ENCODE measurements around the gene S100A12. TPM values are rescaled to one million over a fixed set of nuclear protein-coding genes. Genes with fewer than 3 reads are reported as not detected.

The S100A12 gene
- total RNA-seq, 1 donor = not detected

DNA sequence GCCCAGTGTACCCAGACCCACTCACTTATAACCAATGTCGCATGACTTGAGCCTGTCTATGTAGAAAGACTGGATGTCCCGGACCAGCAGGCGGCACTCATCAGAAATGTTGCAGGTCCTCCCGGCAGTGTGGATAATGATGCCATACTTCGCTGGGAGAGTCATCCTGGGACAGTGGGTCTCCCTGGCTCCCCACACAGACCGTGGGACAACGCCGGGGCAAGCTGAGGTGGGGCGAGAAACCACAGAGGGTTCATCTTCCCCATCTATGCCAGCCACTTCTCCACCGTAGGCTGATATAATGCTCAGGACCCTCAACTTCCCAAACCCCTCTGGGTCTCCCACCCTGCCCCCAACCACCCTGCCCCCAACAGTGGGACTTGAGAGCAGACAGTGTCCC lies 35.1 kb downstream of the S100A12 start:
- no peaks in the 10 kb centered on the region for H3K9me3 ChIP-seq (ENCODE audit: low read depth, low read length)
- no peak overlapping the region for H3K4me3 ChIP-seq (ENCODE audit: insufficient read depth, low read length)
- no peaks in the 10 kb centered on the region for H3K4me1 ChIP-seq (ENCODE audit: insufficient read depth, low read length)
- H3K36me3 ChIP-seq (ENCODE audit: insufficient read depth, low read length) = no peaks in the 10 kb centered on the region
- H3K27me3 ChIP-seq (ENCODE audit: insufficient read depth, low read length) = peaks cover 5% of the 10 kb centered on the region
- H2AFZ ChIP-seq (ENCODE audit: low read length) = no peak overlapping the region
- no peak for DNase-seq (ENCODE audit: insufficient read length, low spot score, missing footprints)
- H3K4me2 ChIP-seq (ENCODE audit: insufficient read depth, low read length) = no peak overlapping the region
- H3K79me2 ChIP-seq (ENCODE audit: insufficient read depth, low read length) = no peaks in the 10 kb centered on the region
- TF ChIP-seq CTCF (IDR thresholded peaks at IDR 0.05; ENCODE audit: extremely low read depth, low read depth, low read length) = no peak
- H4K20me1 ChIP-seq (ENCODE audit: insufficient read depth, low read length) = no peaks in the 10 kb centered on the region
- H3K27ac ChIP-seq (ENCODE audit: low read depth, low read length) = no peak overlapping the region

DNA sequence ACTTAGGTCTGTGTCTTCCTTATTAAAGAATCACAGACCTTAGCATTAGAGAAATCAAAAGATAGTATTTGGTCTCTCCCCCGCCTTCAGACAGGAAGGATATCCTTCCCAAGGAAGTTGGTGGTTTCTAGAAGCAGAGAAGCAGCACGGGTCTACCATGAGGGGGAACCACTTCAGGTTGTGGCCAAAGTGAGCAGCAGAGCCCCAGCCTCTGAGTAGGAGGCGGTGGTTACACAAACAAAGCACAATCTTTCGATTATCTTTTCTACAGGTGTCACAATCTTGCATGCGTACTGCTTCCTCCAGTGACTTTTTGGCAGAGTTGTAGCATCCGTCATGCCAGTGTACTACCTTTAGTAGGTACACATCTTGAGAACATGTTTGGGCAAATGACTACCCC lies 35.6 kb downstream of the S100A12 start:
- no peak overlapping the region for H3K4me3 ChIP-seq (ENCODE audit: insufficient read depth, low read length)
- H3K36me3 ChIP-seq (ENCODE audit: insufficient read depth, low read length) = no peaks in the 10 kb centered on the region
- no peaks in the 10 kb centered on the region for H3K79me2 ChIP-seq (ENCODE audit: insufficient read depth, low read length)
- no peaks in the 10 kb centered on the region for H4K20me1 ChIP-seq (ENCODE audit: insufficient read depth, low read length)
- no peak overlapping the region for H3K4me2 ChIP-seq (ENCODE audit: insufficient read depth, low read length)
- H2AFZ ChIP-seq (ENCODE audit: low read length) = no peak overlapping the region
- no peak for TF ChIP-seq CTCF (IDR thresholded peaks at IDR 0.05; ENCODE audit: extremely low read depth, low read depth, low read length)
- DNase-seq (ENCODE audit: insufficient read length, low spot score, missing footprints) = no peak
- H3K27ac ChIP-seq (ENCODE audit: low read depth, low read length) = no peak overlapping the region
- peaks cover 5% of the 10 kb centered on the region for H3K27me3 ChIP-seq (ENCODE audit: insufficient read depth, low read length)
- no peaks in the 10 kb centered on the region for H3K4me1 ChIP-seq (ENCODE audit: insufficient read depth, low read length)
- H3K9me3 ChIP-seq (ENCODE audit: low read depth, low read length) = no peaks in the 10 kb centered on the region

DNA sequence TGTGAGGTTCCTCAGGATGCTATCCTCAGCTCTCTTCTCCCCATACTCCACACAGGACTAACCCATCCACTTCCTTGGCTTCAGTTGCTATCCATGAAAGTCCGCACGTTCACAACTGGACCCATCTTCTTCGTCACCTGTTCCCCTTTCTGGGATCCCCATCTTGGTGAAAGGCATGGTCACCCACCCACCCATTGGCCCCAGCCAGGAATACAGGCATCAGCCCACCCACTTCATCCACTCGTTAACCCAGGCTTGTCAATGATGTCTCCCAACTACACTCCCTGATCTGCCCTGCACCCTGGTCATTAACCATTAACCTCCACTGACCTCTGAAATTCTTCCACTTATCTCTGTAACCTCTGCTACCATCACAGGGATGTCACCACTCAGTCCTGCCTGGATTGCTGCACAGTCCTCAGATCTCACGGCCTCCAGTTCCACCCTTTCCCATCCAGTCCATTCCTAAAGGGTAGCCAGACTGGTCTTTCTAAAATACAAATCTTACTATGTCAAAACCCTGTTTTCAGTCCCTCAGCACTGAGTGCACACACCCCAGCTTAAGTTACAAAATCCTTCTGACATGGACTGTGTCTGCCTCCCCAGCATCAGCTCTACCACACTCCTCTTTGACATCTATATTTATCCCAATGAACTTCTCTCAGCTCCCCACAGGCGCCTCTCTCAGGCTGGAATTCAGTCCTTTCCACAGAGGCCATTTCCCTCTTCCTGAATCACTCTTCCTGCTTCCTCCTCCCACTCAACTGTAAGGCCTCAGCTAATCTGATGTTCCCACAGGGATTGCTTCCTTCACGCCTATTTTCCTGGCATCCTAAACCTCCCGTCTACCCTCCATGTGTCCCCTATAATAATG lies 37.2 kb downstream of the S100A12 start:
- H3K27ac ChIP-seq (ENCODE audit: low read depth, low read length) = no peak overlapping the region
- no peak for TF ChIP-seq CTCF (IDR thresholded peaks at IDR 0.05; ENCODE audit: extremely low read depth, low read depth, low read length)
- peaks cover 5% of the 10 kb centered on the region for H3K27me3 ChIP-seq (ENCODE audit: insufficient read depth, low read length)
- DNase-seq (ENCODE audit: insufficient read length, low spot score, missing footprints) = no peak
- no peak overlapping the region for H2AFZ ChIP-seq (ENCODE audit: low read length)
- H3K36me3 ChIP-seq (ENCODE audit: insufficient read depth, low read length) = no peaks in the 10 kb centered on the region
- no peak overlapping the region for H3K4me3 ChIP-seq (ENCODE audit: insufficient read depth, low read length)
- H3K79me2 ChIP-seq (ENCODE audit: insufficient read depth, low read length) = no peaks in the 10 kb centered on the region
- no peak overlapping the region for H3K4me2 ChIP-seq (ENCODE audit: insufficient read depth, low read length)
- H4K20me1 ChIP-seq (ENCODE audit: insufficient read depth, low read length) = no peaks in the 10 kb centered on the region
- no peaks in the 10 kb centered on the region for H3K9me3 ChIP-seq (ENCODE audit: low read depth, low read length)
- H3K4me1 ChIP-seq (ENCODE audit: insufficient read depth, low read length) = no peaks in the 10 kb centered on the region

- DNase-seq (ENCODE audit: insufficient read length, low spot score, missing footprints) = no peak
- no peaks in the 10 kb centered on the region for H4K20me1 ChIP-seq (ENCODE audit: insufficient read depth, low read length)
- H3K4me3 ChIP-seq (ENCODE audit: insufficient read depth, low read length) = no peak overlapping the region
- H3K4me2 ChIP-seq (ENCODE audit: insufficient read depth, low read length) = no peak overlapping the region
- H2AFZ ChIP-seq (ENCODE audit: low read length) = no peak overlapping the region
- no peaks in the 10 kb centered on the region for H3K79me2 ChIP-seq (ENCODE audit: insufficient read depth, low read length)
- TF ChIP-seq CTCF (IDR thresholded peaks at IDR 0.05; ENCODE audit: extremely low read depth, low read depth, low read length) = no peak
- peaks cover 5% of the 10 kb centered on the region for H3K27me3 ChIP-seq (ENCODE audit: insufficient read depth, low read length)
- no peaks in the 10 kb centered on the region for H3K36me3 ChIP-seq (ENCODE audit: insufficient read depth, low read length)
- H3K27ac ChIP-seq (ENCODE audit: low read depth, low read length) = no peak overlapping the region
- no peaks in the 10 kb centered on the region for H3K4me1 ChIP-seq (ENCODE audit: insufficient read depth, low read length)
- no peaks in the 10 kb centered on the region for H3K9me3 ChIP-seq (ENCODE audit: low read depth, low read length)
Observed at GRCh38 chr1:153336650-153337049, 38.8 kb downstream of the S100A12 start.

Data from osteoblast (primary cell).